GM18868 (cell line): Measurements from ENCODE around the gene STOX1.
A peak's percentile ranks its signal among the peaks of the same experiment; 100 is the strongest.
"Not testable (repeated sequence)": the region's sequence is repeated elsewhere in the genome, so short reads cannot be mapped to it uniquely, and the experiment has no call there.

ENCODE experiments used
- ATAC-seq: cut with Tn5 transposase; IDR thresholded peaks from one replicate; pipeline ENCODE4 v1.9.1; 2021; ENCODE audit warnings: mild to moderate bottlenecking, moderate library complexity; ENCODE audit not compliant: unreplicated experiment

STOX1 gene

GRCh38 chr10:68826764-68827591 is at the start of gene STOX1:
Gene STOX1, plus strand, starts transcription at chr10:68827531. Its CDS starts 93 bp downstream, at chr10:68827624.
- ATAC-seq: peak; percentile 65

- no peak for ATAC-seq
These were observed 45.4 kb upstream of the STOX1 start for GRCh38 chr10:68781613-68782574.

- ATAC-seq: no peak
These were observed 42.9 kb upstream of the STOX1 start for GRCh38 chr10:68784476-68784875.

- no peak for ATAC-seq
These were observed 39.5 kb upstream of the STOX1 start for GRCh38 chr10:68787813-68788212.

- no peak for ATAC-seq
These were observed 36.9 kb upstream of the STOX1 start for GRCh38 chr10:68790476-68790875.

- ATAC-seq: no peak
These were observed 35.2 kb upstream of the STOX1 start for GRCh38 chr10:68792115-68792514.

- no peak for ATAC-seq
These were observed 31.3 kb upstream of the STOX1 start for GRCh38 chr10:68795886-68796532.

- no peak for ATAC-seq
These were observed 30.7 kb upstream of the STOX1 start for GRCh38 chr10:68796605-68797004.

- ATAC-seq: no peak
These were observed 27.1 kb upstream of the STOX1 start for GRCh38 chr10:68800211-68800610.

- no peak for ATAC-seq
These were observed 22.6 kb upstream of the STOX1 start for GRCh38 chr10:68804692-68805091.

- ATAC-seq: not testable (repeated sequence)
These were observed 16.5 kb upstream of the STOX1 start for GRCh38 chr10:68810830-68811229.

GRCh38 chr10:68811314-68812009 is 15.9 kb upstream of the STOX1 start:
- ATAC-seq: no peak

- no peak for ATAC-seq
These were observed 14.9 kb upstream of the STOX1 start for GRCh38 chr10:68812420-68812819.

GRCh38 chr10:68813559-68813958 is 13.8 kb upstream of the STOX1 start:
- no peak for ATAC-seq

GRCh38 chr10:68816796-68817412 is 10.4 kb upstream of the STOX1 start:
- no peak for ATAC-seq

- ATAC-seq: not testable (repeated sequence)
These were observed 7.0 kb upstream of the STOX1 start for GRCh38 chr10:68820359-68820758.

- not testable (repeated sequence) for ATAC-seq
These were observed 4.7 kb upstream of the STOX1 start for GRCh38 chr10:68822626-68823025.

GRCh38 chr10:68827592-68827959 is 245 bp downstream of the STOX1 start:
- peak; percentile 46 for ATAC-seq

- ATAC-seq: peak; percentile 42
These were observed 811 bp downstream of the STOX1 start for GRCh38 chr10:68828083-68828601.

GRCh38 chr10:68828833-68829232 is 1.5 kb downstream of the STOX1 start:
- ATAC-seq: no peak
